Lung (tissue), 12 donors: Measurements from ENCODE around the gene LHPP. TPM values are rescaled to one million over a fixed set of nuclear protein-coding genes. Genes with fewer than 3 reads are reported as not detected.

ENCODE experiments used
- ATAC-seq: fragments of 200-7000 bp; cut with Tn5 transposase; one replicate; pipeline ENCODE4 v1.9.1; 2020; ENCODE audit warnings: moderate number of reproducible peaks; ENCODE audit not compliant: insufficient read depth, low FRiP score
- DNase-seq, 3 donors: peaks; one replicate each; pipeline ENCODE4 v3.0.0-alpha.2; 2013 to 2017
- H3K27ac ChIP-seq, 2 donors: one replicate each; pipeline ENCODE4 v1.5.1; 2013; ENCODE audit warnings: mild to moderate bottlenecking in 2 of 2, moderate library complexity in 2 of 2, control low read depth in 1 of 2, inconsistent platforms in 1 of 2, low read depth in 1 of 2, low read length in 1 of 2
- H3K27me3 ChIP-seq, 3 donors: one replicate each; pipeline ENCODE4 v1.5.1; 2013; ENCODE audit warnings: low read length in 2 of 3; ENCODE audit not compliant: control insufficient read depth in 3 of 3, insufficient read depth in 3 of 3
- H3K36me3 ChIP-seq, 4 donors: one replicate each; pipeline ENCODE4 v1.5.1; 2013; ENCODE audit warnings: low read length in 4 of 4, mild to moderate bottlenecking in 1 of 4, moderate library complexity in 1 of 4; ENCODE audit not compliant: control insufficient read depth in 4 of 4, insufficient read depth in 4 of 4
- H3K4me1 ChIP-seq, 5 donors: one replicate each; pipeline ENCODE4 v1.5.1; 2013; ENCODE audit warnings: low read length in 5 of 5, mild to moderate bottlenecking in 2 of 5, moderate library complexity in 1 of 5; ENCODE audit not compliant: control insufficient read depth in 5 of 5, insufficient read depth in 5 of 5
- H3K4me3 ChIP-seq: one replicate; pipeline ENCODE4 v1.5.1; 2013; ENCODE audit warnings: mild to moderate bottlenecking, control low read depth, moderate library complexity
- H3K9ac ChIP-seq, 2 donors: one replicate each; pipeline ENCODE4 v1.5.1; 2013; ENCODE audit warnings: low read length in 2 of 2, control low read depth in 1 of 2; ENCODE audit not compliant: insufficient read depth in 1 of 2
- H3K9me3 ChIP-seq, 4 donors: one replicate each; pipeline ENCODE4 v1.5.1; 2013; ENCODE audit warnings: low read length in 3 of 4, mild to moderate bottlenecking in 1 of 4, moderate library complexity in 1 of 4; ENCODE audit not compliant: control insufficient read depth in 4 of 4, insufficient read depth in 3 of 4
- WGBS, 2 donors: extraction: QIAGEN DNeasy Blood & Tissue Kit; methylation state at CpG; one replicate each; pipeline ENCODE4 v1.1.7; 2013; 5-methylcytosine and 5-hydroxymethylcytosine counted together
- polyA plus RNA-seq, 2 donors: library from polyadenylated mRNA; stranded (reverse); fragments of 200-250 nt; gene quantifications; one replicate each; pipeline ENCODE4 v1.2.1, GENCODE V29; 2013
- total RNA-seq, 2 donors: library from RNA; depleted of rRNA in 1 of 2; stranded (reverse); fragments of >200 nt in 1 of 2; gene quantifications; one replicate each; pipeline ENCODE4 v1.2.1, GENCODE V29; 2014 to 2021
- TF ChIP-seq, protein P1 (sequence below): IDR thresholded peaks from 2 replicates; pipeline ENCODE4 v1.5.1; 2012; ENCODE audit warnings: mild to moderate bottlenecking; ENCODE audit errors: control extremely low read depth, extremely low read depth
- donor health status: control.
- donor health status: control.
- donor health status: Bipolar disorder and iron deficiency.
- donor health status: healthy.
- donor health status: DM: yes; HTN: yes; CAD: no.

Gene LHPP
- total and polyA plus RNA-seq, 4 donors, result 7.1 to 18.6 (median 14.8) TPM

- H3K4me3 ChIP-seq, result no peak overlapping the region
- WGBS, 2 donors, result 55 to 82% methylated on average over 10 of the region's 10 CpGs
- peak overlapping the region in 1 of 2 donors; percentile 86 for H3K27ac ChIP-seq
- H3K27me3 ChIP-seq, result no peaks in the 10 kb centered on the region
- peaks cover 10 to 36% (median 20%) of the 10 kb centered on the region in 5 donors for H3K4me1 ChIP-seq
- ATAC-seq (no peak), DNase-seq (peak; percentile 93 to 97 (median 95))
- no peak overlapping the region for H3K9ac ChIP-seq
- no peaks in the 10 kb centered on the region for H3K36me3 ChIP-seq
- no peaks in the 10 kb centered on the region for H3K9me3 ChIP-seq
- TF ChIP-seq, protein P1, sequence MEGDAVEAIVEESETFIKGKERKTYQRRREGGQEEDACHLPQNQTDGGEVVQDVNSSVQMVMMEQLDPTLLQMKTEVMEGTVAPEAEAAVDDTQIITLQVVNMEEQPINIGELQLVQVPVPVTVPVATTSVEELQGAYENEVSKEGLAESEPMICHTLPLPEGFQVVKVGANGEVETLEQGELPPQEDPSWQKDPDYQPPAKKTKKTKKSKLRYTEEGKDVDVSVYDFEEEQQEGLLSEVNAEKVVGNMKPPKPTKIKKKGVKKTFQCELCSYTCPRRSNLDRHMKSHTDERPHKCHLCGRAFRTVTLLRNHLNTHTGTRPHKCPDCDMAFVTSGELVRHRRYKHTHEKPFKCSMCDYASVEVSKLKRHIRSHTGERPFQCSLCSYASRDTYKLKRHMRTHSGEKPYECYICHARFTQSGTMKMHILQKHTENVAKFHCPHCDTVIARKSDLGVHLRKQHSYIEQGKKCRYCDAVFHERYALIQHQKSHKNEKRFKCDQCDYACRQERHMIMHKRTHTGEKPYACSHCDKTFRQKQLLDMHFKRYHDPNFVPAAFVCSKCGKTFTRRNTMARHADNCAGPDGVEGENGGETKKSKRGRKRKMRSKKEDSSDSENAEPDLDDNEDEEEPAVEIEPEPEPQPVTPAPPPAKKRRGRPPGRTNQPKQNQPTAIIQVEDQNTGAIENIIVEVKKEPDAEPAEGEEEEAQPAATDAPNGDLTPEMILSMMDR, result no peak
Measured at GRCh38 chr10:124632566-124632965, 170.9 kb downstream of the LHPP start.

DNA sequence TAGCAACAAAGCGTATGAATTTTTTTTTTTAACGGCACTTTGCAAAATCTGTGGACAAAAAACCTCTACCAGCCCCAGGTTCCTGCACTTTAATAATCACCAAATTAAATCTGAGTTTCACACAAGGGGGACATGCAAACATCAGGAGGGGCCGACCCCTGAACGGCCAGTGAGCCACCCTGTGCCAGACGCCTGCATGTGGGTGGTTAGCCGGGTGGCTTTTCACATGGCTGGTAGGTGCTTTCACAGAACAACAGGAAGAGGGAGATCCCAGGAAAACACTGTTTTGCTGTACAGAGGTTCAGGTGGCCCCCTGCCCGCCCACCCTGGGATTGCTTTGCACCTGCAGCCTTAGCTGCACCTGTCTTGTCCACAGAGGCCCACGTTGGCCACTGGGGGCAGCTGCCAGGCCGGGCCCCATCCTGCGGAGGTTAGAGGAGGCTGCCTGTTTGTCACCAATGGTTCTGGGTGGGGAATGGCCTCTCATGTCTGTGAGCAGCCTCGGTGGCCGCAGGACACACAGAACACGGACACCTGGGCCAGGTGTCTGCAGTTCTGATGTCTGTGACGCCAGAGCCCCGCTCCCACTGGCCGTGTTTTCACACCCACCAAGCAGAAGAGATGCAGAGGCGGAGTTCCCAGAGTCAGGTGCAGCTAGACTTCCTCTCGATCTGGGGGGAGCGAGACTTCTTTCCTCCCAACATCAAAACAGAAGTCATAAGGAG is 174.8 kb downstream of the LHPP start:
- Histone ChIP-seq H3K9ac (no peak overlapping the region), H3K9me3 (no peaks in the 10 kb centered on the region), H3K4me3 (no peak overlapping the region), H3K27ac (no peak overlapping the region), H3K36me3 (no peaks in the 10 kb centered on the region), H3K27me3 (no peaks in the 10 kb centered on the region), H3K4me1 (peaks cover 10 to 37% (median 29%) of the 10 kb centered on the region in 5 donors)
- 81 to 85% methylated on average over 19 of the region's 19 CpGs for WGBS, 2 donors
- DNase-seq, result no peak
- ATAC-seq, result no peak
- TF ChIP-seq, protein P1, result no peak

GRCh38 chr10:124637091-124637700 is 175.6 kb downstream of the LHPP start:
- no peaks in the 10 kb centered on the region for H3K9me3 ChIP-seq
- H3K9ac ChIP-seq, result no peak overlapping the region
- 95 to 96% methylated on average over 14 of the region's 14 CpGs for WGBS, 2 donors
- DNase-seq (no peak), ATAC-seq (no peak)
- peaks cover 17 to 39% (median 31%) of the 10 kb centered on the region in 5 donors for H3K4me1 ChIP-seq
- peaks cover 0 to 3% (median 1%) of the 10 kb centered on the region in 4 donors for H3K36me3 ChIP-seq
- H3K27ac ChIP-seq, result no peak overlapping the region
- H3K27me3 ChIP-seq, result no peaks in the 10 kb centered on the region
- TF ChIP-seq, protein P1, result no peak
- H3K4me3 ChIP-seq, result no peak overlapping the region
